PC-9 (cell line): Measurements from ENCODE around the gene GDPGP1.

Source experiments
- EZH2 ChIP-seq: fragments of 200-600 bp; sonication (generic); IDR thresholded peaks from 2 replicates; pipeline ENCODE4 v1.8.0; 2017; ENCODE audit warnings: antibody characterized with exemption, low read depth
- TF ChIP-seq, protein P1 (sequence below): fragments of 200-600 bp; sonication (generic); conservative IDR thresholded peaks from 2 replicates; pipeline ENCODE4 v1.6.1; 2017; ENCODE audit warnings: mixed run types, antibody characterized with exemption, mild to moderate bottlenecking, moderate library complexity

DNA sequence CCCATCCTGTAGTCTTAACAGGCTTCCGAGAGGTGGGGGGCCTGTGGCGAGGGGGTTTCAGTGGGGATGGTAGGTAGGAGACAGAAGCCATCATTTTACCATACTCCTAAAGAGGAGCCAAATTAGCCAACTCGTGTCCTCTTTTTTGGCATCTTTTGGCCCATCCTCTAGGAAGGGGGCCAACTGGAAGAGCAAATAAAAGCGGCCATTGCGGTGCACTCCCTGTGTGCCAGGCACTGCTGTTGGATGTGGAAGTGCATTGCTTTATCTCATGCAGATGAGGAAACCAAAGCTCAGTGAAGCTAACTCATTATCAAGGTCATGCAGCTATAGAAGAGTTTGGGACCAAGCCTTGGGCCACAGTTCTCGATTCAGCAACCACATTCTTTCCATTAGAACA is 26.8 kb upstream of the GDPGP1 start:
- TF ChIP-seq, protein P1, sequence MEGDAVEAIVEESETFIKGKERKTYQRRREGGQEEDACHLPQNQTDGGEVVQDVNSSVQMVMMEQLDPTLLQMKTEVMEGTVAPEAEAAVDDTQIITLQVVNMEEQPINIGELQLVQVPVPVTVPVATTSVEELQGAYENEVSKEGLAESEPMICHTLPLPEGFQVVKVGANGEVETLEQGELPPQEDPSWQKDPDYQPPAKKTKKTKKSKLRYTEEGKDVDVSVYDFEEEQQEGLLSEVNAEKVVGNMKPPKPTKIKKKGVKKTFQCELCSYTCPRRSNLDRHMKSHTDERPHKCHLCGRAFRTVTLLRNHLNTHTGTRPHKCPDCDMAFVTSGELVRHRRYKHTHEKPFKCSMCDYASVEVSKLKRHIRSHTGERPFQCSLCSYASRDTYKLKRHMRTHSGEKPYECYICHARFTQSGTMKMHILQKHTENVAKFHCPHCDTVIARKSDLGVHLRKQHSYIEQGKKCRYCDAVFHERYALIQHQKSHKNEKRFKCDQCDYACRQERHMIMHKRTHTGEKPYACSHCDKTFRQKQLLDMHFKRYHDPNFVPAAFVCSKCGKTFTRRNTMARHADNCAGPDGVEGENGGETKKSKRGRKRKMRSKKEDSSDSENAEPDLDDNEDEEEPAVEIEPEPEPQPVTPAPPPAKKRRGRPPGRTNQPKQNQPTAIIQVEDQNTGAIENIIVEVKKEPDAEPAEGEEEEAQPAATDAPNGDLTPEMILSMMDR, result no peak
- TF ChIP-seq EZH2, result no peak
